Measurements from ENCODE around the gene IQGAP2.
"Not testable (repeated sequence)": the region's sequence is repeated elsewhere in the genome, so short reads cannot be mapped to it uniquely, and the experiment has no call there.

Gene IQGAP2

GRCh38 chr5:76532973-76533372 lies 129.9 kb downstream of the IQGAP2 start:
- no peak for DNase-seq (ENCODE audit: low read depth in 3 of 3)

- DNase-seq (ENCODE audit: low read depth in 3 of 3) = no peak
Observed at GRCh38 chr5:76535577-76535976, 132.5 kb downstream of the IQGAP2 start.

GRCh38 chr5:76537073-76537543 lies 134.0 kb downstream of the IQGAP2 start:
- DNase-seq (ENCODE audit: low read depth in 3 of 3) = no peak

- no peak for DNase-seq (ENCODE audit: low read depth in 3 of 3)
Observed at GRCh38 chr5:76542241-76542640, 139.2 kb downstream of the IQGAP2 start.

- DNase-seq (ENCODE audit: low read depth in 3 of 3) = peak in 2 of 3 experiments; percentile 52 to 61
Observed at GRCh38 chr5:76542887-76543690, 140.0 kb downstream of the IQGAP2 start.

- DNase-seq (ENCODE audit: low read depth in 3 of 3) = peak in 1 of 3 experiments; percentile 49
Observed at GRCh38 chr5:76544268-76544926, 141.3 kb downstream of the IQGAP2 start.

- no peak for DNase-seq (ENCODE audit: low read depth in 3 of 3)
Observed at GRCh38 chr5:76545184-76545583, 142.1 kb downstream of the IQGAP2 start.

- DNase-seq (ENCODE audit: low read depth in 3 of 3) = peak in 1 of 3 experiments; percentile 27
Observed at GRCh38 chr5:76546497-76547102, 143.5 kb downstream of the IQGAP2 start.

GRCh38 chr5:76547242-76547890 lies 144.3 kb downstream of the IQGAP2 start:
- DNase-seq (ENCODE audit: low read depth in 3 of 3) = peak in 1 of 3 experiments; percentile 34

GRCh38 chr5:76547891-76548524 lies 144.9 kb downstream of the IQGAP2 start:
- no peak for DNase-seq (ENCODE audit: low read depth in 3 of 3)

GRCh38 chr5:76548525-76549229 lies 145.6 kb downstream of the IQGAP2 start:
- no peak for DNase-seq (ENCODE audit: low read depth in 3 of 3)

- DNase-seq (ENCODE audit: low read depth in 3 of 3) = not testable (repeated sequence)
Observed at GRCh38 chr5:76550881-76551280, 147.8 kb downstream of the IQGAP2 start.

- no peak for DNase-seq (ENCODE audit: low read depth in 3 of 3)
Observed at GRCh38 chr5:76552546-76552945, 149.5 kb downstream of the IQGAP2 start.

GRCh38 chr5:76553251-76553650 lies 150.2 kb downstream of the IQGAP2 start:
- no peak for DNase-seq (ENCODE audit: low read depth in 3 of 3)

- DNase-seq (ENCODE audit: low read depth in 3 of 3) = no peak
Observed at GRCh38 chr5:76555114-76555513, 152.0 kb downstream of the IQGAP2 start.

GRCh38 chr5:76555717-76556116 lies 152.6 kb downstream of the IQGAP2 start:
- no peak for DNase-seq (ENCODE audit: low read depth in 3 of 3)

- no peak for DNase-seq (ENCODE audit: low read depth in 3 of 3)
Observed at GRCh38 chr5:76556511-76557221, 153.6 kb downstream of the IQGAP2 start.

GRCh38 chr5:76560952-76561891 lies 158.1 kb downstream of the IQGAP2 start:
- no peak for DNase-seq (ENCODE audit: low read depth in 3 of 3)

- DNase-seq (ENCODE audit: low read depth in 3 of 3) = no peak
Observed at GRCh38 chr5:76561959-76562358, 158.9 kb downstream of the IQGAP2 start.

All from stimulated activated CD4-positive, alpha-beta T cell treated with anti-CD3 and anti-CD28 coated beads, TNF-alpha, amount 100 ng/mL, for 24 hours (primary cell).